ENCODE measurements around the gene KIF3B.
"Not testable (repeated sequence)": the region's sequence is repeated elsewhere in the genome, so short reads cannot be mapped to it uniquely, and the experiment has no call there.

KIF3B gene

DNA sequence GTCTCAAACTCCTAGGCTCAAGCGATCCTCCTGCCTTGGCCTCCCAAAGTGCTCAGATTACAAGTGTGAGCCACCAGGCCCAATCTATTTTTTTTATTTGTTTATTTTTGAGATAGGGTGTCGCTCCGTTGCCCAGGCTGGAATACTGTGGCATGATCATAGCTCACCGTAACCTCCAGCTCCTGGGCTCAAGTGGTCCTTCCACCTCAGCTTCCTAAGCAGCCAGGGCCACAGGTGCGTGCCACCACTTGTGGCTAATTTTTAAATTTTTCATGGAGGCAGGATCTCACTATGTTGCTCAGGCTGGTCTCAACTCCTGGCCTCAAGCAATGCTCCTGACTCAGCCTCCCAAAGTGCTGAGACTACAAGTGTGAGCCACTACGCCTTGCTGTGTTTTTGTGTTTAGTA lies 9.8 kb downstream of the KIF3B start:
- Histone ChIP-seq H3K9ac (ENCODE audit: insufficient read length, low read depth) (no peak overlapping the region), H3K27me3 (ENCODE audit: insufficient read depth, insufficient read length) (no peaks in the 10 kb centered on the region), H3K4me3 (ENCODE audit: insufficient read length, low read depth) (no peak overlapping the region), H3K4me1 (ENCODE audit: insufficient read depth, insufficient read length) (no peaks in the 10 kb centered on the region), H3K9me3 (ENCODE audit: insufficient read depth, low read length) (no peaks in the 10 kb centered on the region), H3K36me3 (ENCODE audit: insufficient read depth, insufficient read length, low read length) (no peaks in the 10 kb centered on the region)
- DNase-seq (ENCODE audit: low read depth, low spot score): no peak
- no peak for TF ChIP-seq YY1 (IDR thresholded peaks at IDR 0.05; ENCODE audit: insufficient read depth, insufficient read length)
- TF ChIP-seq SUZ12 (IDR thresholded peaks at IDR 0.05; ENCODE audit: extremely low read depth, insufficient read depth, insufficient read length): no peak
- no peak for TF ChIP-seq ZNF274 (IDR thresholded peaks at IDR 0.05; ENCODE audit: low read depth, low read length)

DNA sequence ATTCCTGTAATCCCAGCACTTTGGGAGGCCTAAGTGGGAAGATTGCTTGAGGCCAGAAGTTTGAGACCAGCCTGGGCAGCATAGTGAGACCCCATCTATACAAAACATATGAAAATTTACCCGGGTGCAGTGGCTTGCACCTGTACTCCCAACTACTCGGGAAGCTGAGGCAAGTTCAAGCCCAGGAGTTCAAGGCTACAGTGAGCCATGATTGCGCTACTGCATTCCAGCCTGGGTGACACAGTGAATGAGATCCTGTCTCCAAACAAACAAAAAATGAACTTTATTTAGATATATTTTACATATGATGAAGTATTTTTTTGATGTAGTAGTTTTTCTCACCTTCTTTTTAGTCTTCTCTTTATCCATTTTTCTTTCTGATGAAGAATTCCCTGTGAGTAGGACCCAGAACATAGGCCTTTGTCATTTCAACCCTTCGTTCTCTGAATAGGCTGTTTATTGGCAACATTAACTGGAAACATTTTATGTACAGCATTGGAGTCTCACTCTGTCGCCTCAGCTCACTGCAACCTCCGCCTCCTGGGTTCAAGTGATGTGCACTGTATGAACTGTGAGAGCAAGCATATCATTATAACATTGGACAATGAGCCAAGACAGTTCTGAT lies 10.9 kb downstream of the KIF3B start:
- H3K9ac ChIP-seq (ENCODE audit: insufficient read length, low read depth): no peak overlapping the region
- no peaks in the 10 kb centered on the region for H3K9me3 ChIP-seq (ENCODE audit: insufficient read depth, low read length)
- H3K4me1 ChIP-seq (ENCODE audit: insufficient read depth, insufficient read length): no peaks in the 10 kb centered on the region
- no peaks in the 10 kb centered on the region for H3K27me3 ChIP-seq (ENCODE audit: insufficient read depth, insufficient read length)
- H3K4me3 ChIP-seq (ENCODE audit: insufficient read length, low read depth): no peak overlapping the region
- TF ChIP-seq YY1 (IDR thresholded peaks at IDR 0.05; ENCODE audit: insufficient read depth, insufficient read length) (no peak), ZNF274 (IDR thresholded peaks at IDR 0.05; ENCODE audit: low read depth, low read length) (no peak), SUZ12 (IDR thresholded peaks at IDR 0.05; ENCODE audit: extremely low read depth, insufficient read depth, insufficient read length) (no peak)
- no peak for DNase-seq (ENCODE audit: low read depth, low spot score)
- H3K36me3 ChIP-seq (ENCODE audit: insufficient read depth, insufficient read length, low read length): no peaks in the 10 kb centered on the region

DNA sequence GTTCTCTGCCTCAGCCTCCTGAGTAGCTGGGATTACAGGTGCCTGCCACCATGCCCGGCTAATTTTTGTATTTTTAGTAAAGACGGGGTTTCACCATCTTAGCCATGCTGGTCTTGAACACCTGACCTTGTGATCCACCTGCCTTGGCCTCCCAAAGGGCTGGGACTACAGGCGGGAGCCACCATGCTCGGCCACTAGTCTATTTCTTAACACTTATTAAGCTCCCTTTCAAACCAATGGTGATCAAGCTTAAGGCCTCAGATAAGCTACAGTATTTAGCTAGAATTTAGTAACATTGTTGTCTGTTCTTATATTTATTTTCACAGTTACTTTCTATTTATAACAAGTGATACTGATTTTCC lies 11.8 kb downstream of the KIF3B start:
- DNase-seq (ENCODE audit: low read depth, low spot score); H3K4me1 ChIP-seq (ENCODE audit: insufficient read depth, insufficient read length); H3K9me3 ChIP-seq (ENCODE audit: insufficient read depth, low read length): not testable (repeated sequence)

DNA sequence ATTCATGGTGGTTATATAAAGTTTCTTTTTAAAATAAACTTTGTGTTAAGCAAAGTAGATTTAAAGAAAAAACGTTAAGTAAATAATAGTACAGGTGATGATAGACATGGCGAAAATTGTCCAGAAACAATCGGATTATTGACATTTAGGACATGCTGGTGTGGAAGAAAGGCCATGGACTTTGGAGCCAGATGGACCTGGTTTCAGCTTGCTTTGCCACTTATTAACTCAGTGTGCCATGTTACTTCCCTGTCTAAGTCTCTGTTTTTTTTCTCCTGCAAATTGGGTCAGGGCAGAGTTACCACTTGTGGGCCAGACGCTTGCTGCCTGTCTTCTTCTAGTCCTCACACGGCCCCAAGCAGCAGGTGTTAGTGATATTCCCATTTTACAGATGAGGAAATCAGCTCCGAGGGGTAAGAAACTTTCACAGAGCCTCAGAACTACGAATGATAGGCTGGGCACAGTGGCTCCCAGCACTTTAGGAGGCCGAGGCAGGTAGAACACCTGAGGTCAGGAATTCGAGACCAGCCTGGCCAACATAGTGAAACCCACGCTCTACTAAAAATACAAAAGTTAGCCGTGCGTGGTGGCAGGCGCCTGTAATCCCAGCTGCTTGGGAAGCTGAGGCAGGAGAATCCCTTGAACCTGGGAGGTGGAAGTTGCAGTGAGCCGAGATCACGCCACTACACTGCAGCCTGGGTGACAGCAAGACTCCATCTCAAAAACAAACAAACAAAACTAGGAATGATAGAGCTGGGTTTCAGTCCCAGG lies 12.4 kb downstream of the KIF3B start:
- Histone ChIP-seq H3K9ac (ENCODE audit: insufficient read length, low read depth) (no peak overlapping the region), H3K4me3 (ENCODE audit: insufficient read length, low read depth) (no peak overlapping the region), H3K4me1 (ENCODE audit: insufficient read depth, insufficient read length) (no peaks in the 10 kb centered on the region), H3K36me3 (ENCODE audit: insufficient read depth, insufficient read length, low read length) (no peaks in the 10 kb centered on the region), H3K27me3 (ENCODE audit: insufficient read depth, insufficient read length) (no peaks in the 10 kb centered on the region), H3K9me3 (ENCODE audit: insufficient read depth, low read length) (no peaks in the 10 kb centered on the region)
- DNase-seq (ENCODE audit: low read depth, low spot score): no peak
- TF ChIP-seq YY1 (IDR thresholded peaks at IDR 0.05; ENCODE audit: insufficient read depth, insufficient read length): no peak
- no peak for TF ChIP-seq SUZ12 (IDR thresholded peaks at IDR 0.05; ENCODE audit: extremely low read depth, insufficient read depth, insufficient read length)
- no peak for TF ChIP-seq ZNF274 (IDR thresholded peaks at IDR 0.05; ENCODE audit: low read depth, low read length)

More for the DNA sequence above, 11.8 kb downstream of the KIF3B start:
- not testable (repeated sequence) for H3K9ac ChIP-seq (ENCODE audit: insufficient read length, low read depth); H3K36me3 ChIP-seq (ENCODE audit: insufficient read depth, insufficient read length, low read length); H3K27me3 ChIP-seq (ENCODE audit: insufficient read depth, insufficient read length); H3K4me3 ChIP-seq (ENCODE audit: insufficient read length, low read depth)

DNA sequence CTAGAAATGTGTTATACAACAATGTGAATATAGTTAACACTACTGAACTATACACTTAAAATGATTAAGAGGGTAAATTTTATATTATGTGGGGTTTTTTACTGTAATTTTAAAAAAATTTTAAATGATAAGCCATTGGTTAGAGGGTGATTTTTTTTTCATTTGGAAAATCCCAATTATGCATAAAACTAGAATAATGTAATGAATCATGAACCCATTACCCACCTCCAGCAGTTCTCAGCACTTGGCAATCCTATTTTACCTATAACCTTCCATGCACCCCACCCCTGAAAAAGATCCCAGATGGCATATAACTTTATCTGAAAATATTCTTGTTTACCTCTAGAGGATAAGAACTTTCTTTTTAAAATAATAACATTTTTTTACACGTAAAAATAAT lies 13.7 kb downstream of the KIF3B start:
- no peak overlapping the region for H3K4me3 ChIP-seq (ENCODE audit: insufficient read length, low read depth)
- no peak for DNase-seq (ENCODE audit: low read depth, low spot score)
- H3K36me3 ChIP-seq (ENCODE audit: insufficient read depth, insufficient read length, low read length): no peaks in the 10 kb centered on the region
- H3K9ac ChIP-seq (ENCODE audit: insufficient read length, low read depth): no peak overlapping the region
- H3K9me3 ChIP-seq (ENCODE audit: insufficient read depth, low read length): no peaks in the 10 kb centered on the region
- TF ChIP-seq SUZ12 (IDR thresholded peaks at IDR 0.05; ENCODE audit: extremely low read depth, insufficient read depth, insufficient read length): no peak
- TF ChIP-seq ZNF274 (IDR thresholded peaks at IDR 0.05; ENCODE audit: low read depth, low read length): no peak
- TF ChIP-seq YY1 (IDR thresholded peaks at IDR 0.05; ENCODE audit: insufficient read depth, insufficient read length): no peak
- no peaks in the 10 kb centered on the region for H3K4me1 ChIP-seq (ENCODE audit: insufficient read depth, insufficient read length)
- no peaks in the 10 kb centered on the region for H3K27me3 ChIP-seq (ENCODE audit: insufficient read depth, insufficient read length)

DNA sequence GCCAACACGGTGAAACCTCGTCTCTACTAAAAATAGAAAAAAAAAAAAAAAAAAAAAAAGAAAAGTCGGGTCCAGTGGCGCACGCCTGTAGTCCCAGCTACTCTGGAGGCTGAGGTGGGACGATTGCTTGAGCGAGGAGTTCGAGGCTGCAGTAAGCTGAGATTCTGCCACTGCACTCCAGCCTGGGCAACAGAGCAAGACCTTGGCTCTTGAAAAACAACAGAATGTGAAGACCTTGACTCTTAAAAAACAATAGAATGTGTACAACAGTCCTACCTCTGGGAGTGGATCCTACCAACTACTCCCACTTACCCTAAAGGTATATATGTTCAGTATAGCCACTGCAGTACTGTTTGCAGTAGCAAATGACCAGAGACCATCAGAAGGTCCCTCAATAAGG lies 15.1 kb downstream of the KIF3B start:
- Histone ChIP-seq H3K4me1 (ENCODE audit: insufficient read depth, insufficient read length) (no peaks in the 10 kb centered on the region), H3K27me3 (ENCODE audit: insufficient read depth, insufficient read length) (no peaks in the 10 kb centered on the region), H3K9me3 (ENCODE audit: insufficient read depth, low read length) (no peaks in the 10 kb centered on the region), H3K36me3 (ENCODE audit: insufficient read depth, insufficient read length, low read length) (no peaks in the 10 kb centered on the region), H3K4me3 (ENCODE audit: insufficient read length, low read depth) (no peak overlapping the region), H3K9ac (ENCODE audit: insufficient read length, low read depth) (no peak overlapping the region)
- no peak for TF ChIP-seq ZNF274 (IDR thresholded peaks at IDR 0.05; ENCODE audit: low read depth, low read length)
- no peak for TF ChIP-seq SUZ12 (IDR thresholded peaks at IDR 0.05; ENCODE audit: extremely low read depth, insufficient read depth, insufficient read length)
- no peak for TF ChIP-seq YY1 (IDR thresholded peaks at IDR 0.05; ENCODE audit: insufficient read depth, insufficient read length)
- DNase-seq (ENCODE audit: low read depth, low spot score): no peak

DNA sequence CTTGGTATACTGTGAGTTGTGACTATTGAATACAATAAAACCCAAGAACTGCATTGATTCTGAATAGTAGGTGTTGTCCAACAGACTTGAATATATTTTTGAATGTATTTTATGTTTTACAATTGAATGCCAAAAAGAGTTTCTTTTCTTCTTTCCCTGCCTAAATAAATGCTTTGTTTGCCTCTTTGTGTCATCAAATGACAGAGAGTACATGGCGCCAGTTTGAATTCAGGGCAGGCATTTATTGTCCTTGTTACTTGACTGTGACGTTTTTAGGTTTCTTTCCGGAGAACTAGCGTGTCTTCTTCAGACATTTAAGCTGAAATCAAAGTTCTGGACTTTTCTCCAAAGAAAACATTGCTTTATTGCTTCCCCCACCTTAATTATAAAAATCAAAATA lies 16.6 kb downstream of the KIF3B start:
- no peak for TF ChIP-seq SUZ12 (IDR thresholded peaks at IDR 0.05; ENCODE audit: extremely low read depth, insufficient read depth, insufficient read length)
- TF ChIP-seq ZNF274 (IDR thresholded peaks at IDR 0.05; ENCODE audit: low read depth, low read length): no peak
- no peak for TF ChIP-seq YY1 (IDR thresholded peaks at IDR 0.05; ENCODE audit: insufficient read depth, insufficient read length)
- DNase-seq (ENCODE audit: low read depth, low spot score): no peak
- H3K9ac ChIP-seq (ENCODE audit: insufficient read length, low read depth): no peak overlapping the region
- no peaks in the 10 kb centered on the region for H3K27me3 ChIP-seq (ENCODE audit: insufficient read depth, insufficient read length)
- H3K4me3 ChIP-seq (ENCODE audit: insufficient read length, low read depth): no peak overlapping the region
- H3K4me1 ChIP-seq (ENCODE audit: insufficient read depth, insufficient read length): no peaks in the 10 kb centered on the region
- no peaks in the 10 kb centered on the region for H3K36me3 ChIP-seq (ENCODE audit: insufficient read depth, insufficient read length, low read length)
- H3K9me3 ChIP-seq (ENCODE audit: insufficient read depth, low read length): no peaks in the 10 kb centered on the region

Measured in NT2/D1 (cell line).